Activated gamma-delta T cell treated with anti-CD3 and anti-CD28 coated beads, Interleukin-2, amount 50 U/mL, for 16 hours (primary cell): ENCODE data around the gene CLEC2L.

Experiments used
- DNase-seq: peaks from one replicate; pipeline ENCODE4 v3.0.0-alpha.2; 2020; ENCODE audit warnings: low read depth

The CLEC2L gene

GRCh38 chr7:139557857-139558581 is 34.5 kb downstream of the CLEC2L start:
- no peak for DNase-seq

- DNase-seq = no peak
These were observed 36.0 kb downstream of the CLEC2L start for GRCh38 chr7:139559364-139560105.

- DNase-seq = no peak
These were observed 36.7 kb downstream of the CLEC2L start for GRCh38 chr7:139560199-139560598.

- DNase-seq = no peak
These were observed 37.2 kb downstream of the CLEC2L start for GRCh38 chr7:139560678-139561077.

GRCh38 chr7:139562491-139562890 is 39.0 kb downstream of the CLEC2L start:
- no peak for DNase-seq

GRCh38 chr7:139562961-139563565 is 39.6 kb downstream of the CLEC2L start:
- DNase-seq = no peak

GRCh38 chr7:139563856-139564255 is 40.4 kb downstream of the CLEC2L start:
- no peak for DNase-seq

GRCh38 chr7:139566075-139566474 is 42.6 kb downstream of the CLEC2L start:
- no peak for DNase-seq

GRCh38 chr7:139566736-139567646 is 43.5 kb downstream of the CLEC2L start:
- DNase-seq = no peak

GRCh38 chr7:139567647-139568345 is 44.3 kb downstream of the CLEC2L start:
- DNase-seq = no peak

- DNase-seq = no peak
These were observed 44.8 kb downstream of the CLEC2L start for GRCh38 chr7:139568346-139568675.

GRCh38 chr7:139568813-139569490 is 45.5 kb downstream of the CLEC2L start:
- DNase-seq = no peak

- DNase-seq = no peak
These were observed 46.6 kb downstream of the CLEC2L start for GRCh38 chr7:139570119-139570518.

- DNase-seq = no peak
These were observed 47.1 kb downstream of the CLEC2L start for GRCh38 chr7:139570626-139571025.

- no peak for DNase-seq
These were observed 47.7 kb downstream of the CLEC2L start for GRCh38 chr7:139571190-139571589.

- no peak for DNase-seq
These were observed 48.2 kb downstream of the CLEC2L start for GRCh38 chr7:139571651-139572050.

GRCh38 chr7:139572071-139572470 is 48.6 kb downstream of the CLEC2L start:
- DNase-seq = no peak

GRCh38 chr7:139572704-139573385 is 49.4 kb downstream of the CLEC2L start:
- no peak for DNase-seq

GRCh38 chr7:139573871-139574270 is 50.4 kb downstream of the CLEC2L start:
- no peak for DNase-seq

GRCh38 chr7:139574618-139575337 is 51.3 kb downstream of the CLEC2L start:
- no peak for DNase-seq
